Iris pigment epithelial cell (primary cell): ENCODE measurements around the gene TTC36.
"Not testable (repeated sequence)": the region's sequence is repeated elsewhere in the genome, so short reads cannot be mapped to it uniquely, and the experiment has no call there.

Source experiments
- DNase-seq: peaks from one replicate; pipeline ENCODE4 v3.0.0-alpha.2; 2011; ENCODE audit warnings: low read depth

TTC36 gene

GRCh38 chr11:118532852-118533768 lies 5.8 kb downstream of the TTC36 start:
- DNase-seq, result no peak

- DNase-seq, result no peak
These were observed 6.8 kb downstream of the TTC36 start for GRCh38 chr11:118533769-118534729.

DNA sequence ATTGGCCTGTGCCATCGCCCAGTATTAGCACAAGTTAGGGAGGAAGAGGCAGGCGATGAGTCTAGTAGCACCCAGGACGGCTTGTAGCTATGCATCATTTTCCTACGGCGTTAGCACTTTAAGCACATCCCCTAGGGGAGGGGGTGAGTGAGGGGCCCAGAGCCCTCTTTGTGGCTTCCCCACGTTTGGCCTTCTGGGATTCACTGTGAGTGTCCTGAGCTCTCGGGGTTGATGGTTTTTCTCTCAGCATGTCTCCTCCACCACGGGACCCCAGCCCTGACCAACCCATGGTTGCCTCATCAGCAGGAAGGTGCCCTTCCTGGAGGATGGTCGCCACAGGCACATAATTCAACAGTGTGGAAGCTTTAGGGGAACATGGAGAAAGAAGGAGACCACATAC lies 8.0 kb downstream of the TTC36 start:
- no peak for DNase-seq

DNA sequence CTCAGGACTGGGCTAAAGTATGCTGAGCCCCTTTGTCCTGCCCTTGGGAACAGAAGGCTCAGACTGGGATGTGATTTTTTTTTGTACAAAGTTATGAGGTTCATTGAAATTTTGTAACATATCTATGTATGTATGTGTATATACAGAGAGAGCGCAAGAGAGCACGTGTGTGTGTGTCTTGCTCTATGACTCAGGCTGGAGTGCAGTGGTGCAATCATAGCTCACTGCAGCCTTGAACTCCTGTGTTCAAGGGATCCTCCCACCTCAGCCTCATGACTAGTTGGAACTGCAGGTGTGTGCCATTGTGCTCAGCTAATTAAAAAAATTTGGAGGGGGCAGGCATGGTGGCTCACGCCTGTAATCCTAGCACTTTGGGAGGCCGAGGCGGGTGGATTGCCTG lies 9.5 kb downstream of the TTC36 start:
- peak; percentile 68 for DNase-seq

DNA sequence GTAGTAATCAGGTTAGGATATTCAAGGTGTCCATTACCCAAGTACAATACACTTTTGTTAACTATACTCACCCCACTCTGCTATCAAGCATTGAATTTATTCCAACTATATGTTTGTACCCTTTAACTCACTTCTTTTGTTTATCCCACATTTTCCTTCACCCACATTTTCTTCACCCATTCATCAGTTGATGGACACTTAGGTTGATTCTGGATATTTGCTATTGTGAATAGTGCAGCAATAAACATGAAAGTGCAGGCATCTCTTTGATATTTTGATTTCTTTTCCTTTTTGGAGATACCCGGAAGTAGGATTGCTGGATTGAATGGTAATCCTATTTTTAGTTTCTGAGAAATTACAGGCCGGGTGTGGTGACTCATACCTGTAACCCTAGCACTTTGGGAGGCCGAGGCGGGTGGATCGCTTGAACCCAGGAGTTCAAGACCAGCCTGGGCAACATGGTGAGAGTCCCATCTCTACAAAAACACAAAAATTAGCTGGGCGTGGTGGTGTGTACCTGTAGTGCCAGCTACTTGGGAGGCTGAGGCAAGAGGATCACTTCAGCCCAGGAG lies 10.2 kb downstream of the TTC36 start:
- no peak for DNase-seq

- no peak for DNase-seq
These were observed 16.9 kb downstream of the TTC36 start for GRCh38 chr11:118544010-118544646.

- no peak for DNase-seq
These were observed 17.4 kb downstream of the TTC36 start for GRCh38 chr11:118544647-118545010.

DNA sequence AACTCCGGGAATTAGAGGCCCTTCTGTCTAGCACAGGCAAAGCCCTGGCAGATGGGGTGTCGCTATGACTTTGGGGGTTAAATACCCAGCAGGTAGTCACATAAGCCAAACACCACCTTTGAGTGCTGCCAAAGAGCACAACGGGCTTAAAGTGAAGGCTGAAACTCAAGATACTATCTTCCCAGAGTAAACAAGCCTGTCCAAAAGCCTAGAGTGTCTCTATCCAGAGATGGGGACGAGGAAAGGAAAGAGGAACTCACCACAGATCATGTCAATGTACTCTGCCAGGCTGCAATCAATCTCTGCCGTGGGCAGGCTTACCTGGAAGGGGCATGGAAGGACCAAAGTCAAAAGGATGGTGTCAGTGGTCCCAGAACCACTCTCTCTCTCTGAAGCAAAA lies 18.3 kb downstream of the TTC36 start:
- DNase-seq, result no peak

DNA sequence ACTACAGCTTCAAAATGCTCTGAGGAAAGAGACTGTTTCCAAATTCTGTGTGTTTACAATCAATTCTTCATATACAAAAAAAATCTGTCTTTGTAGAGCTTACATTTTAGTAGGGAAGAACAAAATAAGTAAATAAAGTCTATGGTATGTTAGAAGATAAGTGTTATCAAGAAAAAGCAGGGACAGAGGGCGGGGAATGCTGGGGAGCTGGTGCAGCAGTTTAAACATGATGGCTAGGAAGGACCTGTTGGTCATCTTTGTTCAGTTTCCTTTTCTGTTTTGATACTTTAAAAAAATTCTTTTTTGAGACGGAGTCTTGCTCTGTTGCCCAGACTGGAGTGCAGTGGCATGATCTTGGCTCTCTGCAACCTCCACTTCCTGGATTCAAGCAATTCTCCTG lies 19.9 kb downstream of the TTC36 start:
- DNase-seq, result no peak

GRCh38 chr11:118552341-118552740 lies 25.1 kb downstream of the TTC36 start:
- no peak for DNase-seq

- no peak for DNase-seq
These were observed 33.5 kb downstream of the TTC36 start for GRCh38 chr11:118560806-118561205.

DNA sequence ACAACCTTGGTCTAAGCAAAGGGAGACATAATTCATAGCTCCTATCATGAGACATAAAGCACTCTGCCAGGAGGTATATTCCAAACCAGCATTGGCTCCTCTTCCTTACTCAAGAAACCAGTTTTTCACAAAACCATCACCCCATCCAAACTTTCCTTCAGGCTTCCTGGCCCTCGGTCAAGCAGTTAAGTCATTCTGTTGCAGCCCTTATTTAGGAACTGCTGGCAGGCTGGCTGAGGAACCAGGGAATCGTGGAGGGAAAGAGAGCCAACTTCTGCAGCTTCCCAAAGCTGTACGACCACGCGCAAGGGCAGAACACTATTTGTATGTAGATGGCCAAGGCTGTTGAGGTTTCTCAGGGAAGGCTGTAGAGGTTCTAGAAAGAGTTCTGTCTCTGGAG lies 37.8 kb downstream of the TTC36 start:
- no peak for DNase-seq

- DNase-seq, result no peak
These were observed 42.4 kb downstream of the TTC36 start for GRCh38 chr11:118569670-118570069.

GRCh38 chr11:118570787-118571186 lies 43.5 kb downstream of the TTC36 start:
- DNase-seq, result no peak

DNA sequence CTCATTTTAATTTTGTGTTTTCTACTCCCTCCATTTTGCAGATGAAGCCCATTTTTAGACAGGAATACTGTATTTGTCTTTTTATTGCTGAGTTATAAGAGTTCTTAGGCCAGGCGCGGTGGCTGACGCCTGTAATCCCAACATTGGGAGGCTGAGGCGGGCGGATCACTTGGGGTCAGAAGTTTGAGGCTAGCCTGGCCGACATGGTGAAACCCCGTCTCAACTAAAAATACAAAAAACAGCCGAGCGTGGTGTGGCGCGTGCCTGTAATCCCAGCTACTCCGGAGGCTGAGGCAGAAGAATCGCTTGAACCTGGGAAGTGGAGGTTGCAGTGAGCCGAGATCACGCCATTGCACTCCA lies 44.4 kb downstream of the TTC36 start:
- DNase-seq, result peak; percentile 46

GRCh38 chr11:118572061-118572980 lies 45.0 kb downstream of the TTC36 start, which contains the start of gene ARCN1:
Gene ARCN1 (plus strand): TSS chr11:118572409. CDS start chr11:118572548, 139 bp downstream.
- peak; percentile 72 for DNase-seq

DNA sequence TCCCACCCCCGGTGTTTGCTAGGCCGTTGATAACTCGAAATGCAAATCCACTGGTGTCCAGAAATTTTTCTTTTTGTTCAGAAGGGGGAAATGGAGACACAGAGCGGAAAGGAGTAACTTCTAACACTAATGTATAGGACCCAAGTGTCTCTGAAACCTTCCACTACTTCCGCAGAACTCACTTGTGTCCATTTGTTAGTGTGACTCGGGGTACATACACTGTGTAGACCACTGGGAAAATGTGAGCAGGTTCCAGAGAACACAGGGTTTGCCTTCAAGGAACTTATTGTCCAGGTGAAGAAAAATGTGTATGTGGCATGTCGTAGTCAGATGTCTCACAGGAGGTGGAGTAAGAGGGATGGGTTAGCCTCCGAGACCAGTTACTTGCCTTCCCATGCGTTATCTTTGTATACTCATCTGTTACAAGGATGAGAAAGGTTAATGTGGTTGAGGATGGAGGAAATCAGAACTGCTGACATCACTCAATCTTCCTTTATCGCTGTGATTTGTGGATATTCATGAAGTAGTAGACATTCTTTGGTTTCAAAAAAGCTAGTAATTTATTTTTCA lies 45.8 kb downstream of the TTC36 start:
- DNase-seq, result peak; percentile 70

DNA sequence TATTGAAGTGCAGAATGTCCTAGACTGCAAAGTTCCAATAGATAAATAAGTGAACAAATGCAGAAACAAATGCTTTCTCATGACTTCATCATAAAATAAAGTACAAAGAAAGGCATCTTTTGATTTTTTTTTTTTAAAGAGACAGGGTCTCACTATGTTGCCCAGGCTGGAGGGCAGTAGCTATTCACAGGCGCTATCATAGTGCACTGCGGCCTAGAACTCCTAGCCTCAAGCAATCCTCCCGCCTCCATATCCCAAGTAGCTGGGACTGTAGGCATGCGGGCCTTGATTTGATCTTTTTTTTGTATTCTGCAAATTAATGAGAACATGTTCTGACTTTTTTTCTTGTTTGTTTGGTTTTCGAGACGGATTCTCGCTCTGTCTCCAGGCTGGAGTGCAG lies 47.4 kb downstream of the TTC36 start:
- DNase-seq, result no peak

DNA sequence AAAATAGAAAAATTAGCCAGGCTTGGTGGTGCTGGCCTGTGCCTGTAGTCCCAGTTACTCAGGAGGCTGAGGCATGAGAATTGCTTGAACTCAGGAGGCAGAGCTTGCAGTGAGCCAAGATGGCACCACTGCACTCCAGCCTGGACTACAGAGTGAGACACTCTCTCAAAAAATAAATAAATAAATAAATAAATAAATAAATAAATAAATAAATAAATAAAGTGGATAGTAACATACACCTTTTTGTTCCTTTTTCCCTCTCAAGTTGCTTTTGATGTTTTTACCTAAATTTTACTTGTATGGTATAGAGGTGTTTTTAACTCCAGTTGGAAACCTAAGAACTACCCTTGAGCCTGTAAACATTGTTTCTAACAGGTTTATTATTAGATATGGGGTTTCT lies 50.7 kb downstream of the TTC36 start:
- DNase-seq, result not testable (repeated sequence)
